ENCODE results near the gene MED13L. TPM values are rescaled to one million over a fixed set of nuclear protein-coding genes. Genes with fewer than 3 reads are reported as not detected.
A peak's percentile ranks its signal among the peaks of the same experiment; 100 is the strongest.

The MED13L gene
- total RNA-seq, 1 donor from 2014 or later, result 39.8 TPM

GRCh38 chr12:116246490-116247179 is 30.9 kb downstream of the MED13L start:
- TF ChIP-seq, protein P1, sequence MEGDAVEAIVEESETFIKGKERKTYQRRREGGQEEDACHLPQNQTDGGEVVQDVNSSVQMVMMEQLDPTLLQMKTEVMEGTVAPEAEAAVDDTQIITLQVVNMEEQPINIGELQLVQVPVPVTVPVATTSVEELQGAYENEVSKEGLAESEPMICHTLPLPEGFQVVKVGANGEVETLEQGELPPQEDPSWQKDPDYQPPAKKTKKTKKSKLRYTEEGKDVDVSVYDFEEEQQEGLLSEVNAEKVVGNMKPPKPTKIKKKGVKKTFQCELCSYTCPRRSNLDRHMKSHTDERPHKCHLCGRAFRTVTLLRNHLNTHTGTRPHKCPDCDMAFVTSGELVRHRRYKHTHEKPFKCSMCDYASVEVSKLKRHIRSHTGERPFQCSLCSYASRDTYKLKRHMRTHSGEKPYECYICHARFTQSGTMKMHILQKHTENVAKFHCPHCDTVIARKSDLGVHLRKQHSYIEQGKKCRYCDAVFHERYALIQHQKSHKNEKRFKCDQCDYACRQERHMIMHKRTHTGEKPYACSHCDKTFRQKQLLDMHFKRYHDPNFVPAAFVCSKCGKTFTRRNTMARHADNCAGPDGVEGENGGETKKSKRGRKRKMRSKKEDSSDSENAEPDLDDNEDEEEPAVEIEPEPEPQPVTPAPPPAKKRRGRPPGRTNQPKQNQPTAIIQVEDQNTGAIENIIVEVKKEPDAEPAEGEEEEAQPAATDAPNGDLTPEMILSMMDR (IDR thresholded peaks at IDR 0.05; ENCODE audit: insufficient read depth, low read length, severe bottlenecking), result no peak

DNA sequence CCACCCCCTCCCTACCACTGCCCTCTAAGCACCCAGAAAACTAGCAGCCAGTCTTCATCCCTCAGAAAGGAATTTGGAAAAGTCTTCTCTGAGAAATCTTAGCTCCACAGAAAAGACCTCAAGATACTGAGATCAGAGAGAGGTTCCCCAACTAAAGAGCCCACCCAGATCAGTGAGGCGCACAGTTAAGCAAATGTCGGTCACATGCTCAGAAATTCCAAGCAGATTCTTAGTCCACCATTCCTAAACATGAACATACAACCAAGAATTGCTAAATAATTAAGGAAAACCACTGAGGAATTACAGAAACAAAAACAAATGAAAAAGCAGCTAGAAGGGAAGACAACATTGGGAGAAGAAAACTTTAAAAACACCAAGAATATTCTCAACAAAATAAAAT is 32.3 kb downstream of the MED13L start:
- Histone ChIP-seq H3K27me3 (ENCODE audit: control insufficient read depth, insufficient read depth, low read length) (no peaks in the 10 kb centered on the region), H3K4me3 (ENCODE audit: low read depth, low read length) (no peak overlapping the region), H3K36me3 (ENCODE audit: control insufficient read depth, insufficient read depth, low read length) (no peaks in the 10 kb centered on the region)
- TF ChIP-seq, protein P1 (IDR thresholded peaks at IDR 0.05; ENCODE audit: insufficient read depth, low read length, severe bottlenecking), result no peak
- FAIRE-seq (no peak), DNase-seq (ENCODE audit: low read depth) (no peak)

More at GRCh38 chr12:116246490-116247179, 30.9 kb downstream of the MED13L start:
- H3K4me3 ChIP-seq (ENCODE audit: low read depth, low read length), result no peak overlapping the region
- DNase-seq (ENCODE audit: low read depth), result no peak
- no peaks in the 10 kb centered on the region for H3K27me3 ChIP-seq (ENCODE audit: control insufficient read depth, insufficient read depth, low read length)
- no peaks in the 10 kb centered on the region for H3K36me3 ChIP-seq (ENCODE audit: control insufficient read depth, insufficient read depth, low read length)
- FAIRE-seq, result no peak

- Histone ChIP-seq H3K36me3 (ENCODE audit: control insufficient read depth, insufficient read depth, low read length) (no peaks in the 10 kb centered on the region), H3K4me3 (ENCODE audit: low read depth, low read length) (no peak overlapping the region), H3K27me3 (ENCODE audit: control insufficient read depth, insufficient read depth, low read length) (no peaks in the 10 kb centered on the region)
- DNase-seq (ENCODE audit: low read depth) (no peak), FAIRE-seq (no peak)
- TF ChIP-seq, protein P1 (IDR thresholded peaks at IDR 0.05; ENCODE audit: insufficient read depth, low read length, severe bottlenecking), result no peak
These were observed 32.9 kb downstream of the MED13L start for GRCh38 chr12:116244474-116245090.

- H3K27me3 ChIP-seq (ENCODE audit: control insufficient read depth, insufficient read depth, low read length), result no peaks in the 10 kb centered on the region
- H3K36me3 ChIP-seq (ENCODE audit: control insufficient read depth, insufficient read depth, low read length), result no peaks in the 10 kb centered on the region
- TF ChIP-seq, protein P1 (IDR thresholded peaks at IDR 0.05; ENCODE audit: insufficient read depth, low read length, severe bottlenecking), result no peak
- no peak for FAIRE-seq
- no peak overlapping the region for H3K4me3 ChIP-seq (ENCODE audit: low read depth, low read length)
- peak; percentile 61 for DNase-seq (ENCODE audit: low read depth)
These were observed 33.5 kb downstream of the MED13L start for GRCh38 chr12:116244001-116244400.

GRCh38 chr12:116242740-116243139 is 34.8 kb downstream of the MED13L start:
- Histone ChIP-seq H3K27me3 (ENCODE audit: control insufficient read depth, insufficient read depth, low read length) (no peaks in the 10 kb centered on the region), H3K36me3 (ENCODE audit: control insufficient read depth, insufficient read depth, low read length) (no peaks in the 10 kb centered on the region), H3K4me3 (ENCODE audit: low read depth, low read length) (no peak overlapping the region)
- FAIRE-seq (no peak), DNase-seq (ENCODE audit: low read depth) (no peak)
- TF ChIP-seq, protein P1 (IDR thresholded peaks at IDR 0.05; ENCODE audit: insufficient read depth, low read length, severe bottlenecking), result no peak

Data from bronchial epithelial cell (primary cell).